ENCODE results near the gene LHFPL2.
"Not testable (repeated sequence)": the region's sequence is repeated elsewhere in the genome, so short reads cannot be mapped to it uniquely, and the experiment has no call there.

The LHFPL2 gene

GRCh38 chr5:78669331-78669730 is 20.8 kb upstream of the LHFPL2 start:
- no peak for DNase-seq (ENCODE audit: low read depth, low spot score)
- no peak overlapping the region for H3K4me3 ChIP-seq (ENCODE audit: low read length)

GRCh38 chr5:78667461-78668103 is 19.0 kb upstream of the LHFPL2 start:
- H3K4me3 ChIP-seq (ENCODE audit: low read length) = no peak overlapping the region
- DNase-seq (ENCODE audit: low read depth, low spot score) = no peak

- not testable (repeated sequence) for DNase-seq (ENCODE audit: low read depth, low spot score); H3K4me3 ChIP-seq (ENCODE audit: low read length)
Measured at GRCh38 chr5:78666975-78667374, 18.4 kb upstream of the LHFPL2 start.

GRCh38 chr5:78666041-78666444 is 17.5 kb upstream of the LHFPL2 start:
- no peak overlapping the region for H3K4me3 ChIP-seq (ENCODE audit: low read length)
- no peak for DNase-seq (ENCODE audit: low read depth, low spot score)

GRCh38 chr5:78665534-78665933 is 17.0 kb upstream of the LHFPL2 start:
- H3K4me3 ChIP-seq (ENCODE audit: low read length) = no peak overlapping the region
- peak; percentile 68 for DNase-seq (ENCODE audit: low read depth, low spot score)

- H3K4me3 ChIP-seq (ENCODE audit: low read length) = no peak overlapping the region
- DNase-seq (ENCODE audit: low read depth, low spot score) = no peak
Measured at GRCh38 chr5:78662323-78662722, 13.8 kb upstream of the LHFPL2 start.

- no peak for DNase-seq (ENCODE audit: low read depth, low spot score)
- no peak overlapping the region for H3K4me3 ChIP-seq (ENCODE audit: low read length)
Measured at GRCh38 chr5:78661691-78662090, 13.1 kb upstream of the LHFPL2 start.

- no peak overlapping the region for H3K4me3 ChIP-seq (ENCODE audit: low read length)
- no peak for DNase-seq (ENCODE audit: low read depth, low spot score)
Measured at GRCh38 chr5:78661044-78661443, 12.5 kb upstream of the LHFPL2 start.

GRCh38 chr5:78660401-78660800 is 11.8 kb upstream of the LHFPL2 start:
- no peak overlapping the region for H3K4me3 ChIP-seq (ENCODE audit: low read length)
- no peak for DNase-seq (ENCODE audit: low read depth, low spot score)

- DNase-seq (ENCODE audit: low read depth, low spot score) = no peak
- H3K4me3 ChIP-seq (ENCODE audit: low read length) = no peak overlapping the region
Measured at GRCh38 chr5:78659714-78660113, 11.1 kb upstream of the LHFPL2 start.

GRCh38 chr5:78659114-78659513 is 10.5 kb upstream of the LHFPL2 start:
- DNase-seq (ENCODE audit: low read depth, low spot score) = no peak
- no peak overlapping the region for H3K4me3 ChIP-seq (ENCODE audit: low read length)

GRCh38 chr5:78657201-78657600 is 8.6 kb upstream of the LHFPL2 start:
- no peak overlapping the region for H3K4me3 ChIP-seq (ENCODE audit: low read length)
- DNase-seq (ENCODE audit: low read depth, low spot score) = no peak

- H3K4me3 ChIP-seq (ENCODE audit: low read length) = no peak overlapping the region
- no peak for DNase-seq (ENCODE audit: low read depth, low spot score)
Measured at GRCh38 chr5:78655746-78656290, 7.2 kb upstream of the LHFPL2 start.

GRCh38 chr5:78654386-78654785 is 5.8 kb upstream of the LHFPL2 start:
- DNase-seq (ENCODE audit: low read depth, low spot score) = no peak
- H3K4me3 ChIP-seq (ENCODE audit: low read length) = no peak overlapping the region

- H3K4me3 ChIP-seq (ENCODE audit: low read length) = no peak overlapping the region
- no peak for DNase-seq (ENCODE audit: low read depth, low spot score)
Measured at GRCh38 chr5:78653681-78654366, 5.3 kb upstream of the LHFPL2 start.

- no peak overlapping the region for H3K4me3 ChIP-seq (ENCODE audit: low read length)
- no peak for DNase-seq (ENCODE audit: low read depth, low spot score)
Measured at GRCh38 chr5:78653031-78653430, 4.5 kb upstream of the LHFPL2 start.

GRCh38 chr5:78651468-78651867 is 2.9 kb upstream of the LHFPL2 start:
- DNase-seq (ENCODE audit: low read depth, low spot score) = no peak
- H3K4me3 ChIP-seq (ENCODE audit: low read length) = no peak overlapping the region

- no peak overlapping the region for H3K4me3 ChIP-seq (ENCODE audit: low read length)
- no peak for DNase-seq (ENCODE audit: low read depth, low spot score)
Measured at GRCh38 chr5:78650531-78650930, 2.0 kb upstream of the LHFPL2 start.

GRCh38 chr5:78649861-78650496 is 1.4 kb upstream of the LHFPL2 start:
- DNase-seq (ENCODE audit: low read depth, low spot score) = no peak
- no peak overlapping the region for H3K4me3 ChIP-seq (ENCODE audit: low read length)

- H3K4me3 ChIP-seq (ENCODE audit: low read length) = no peak overlapping the region
- no peak for DNase-seq (ENCODE audit: low read depth, low spot score)
Measured at GRCh38 chr5:78649211-78649695, 681 bp upstream of the LHFPL2 start.
